Endodermal cell (in vitro differentiated cells): Measurements from ENCODE around the gene SCARF2. TPM values are rescaled to one million over a fixed set of nuclear protein-coding genes. Genes with fewer than 3 reads are reported as not detected.

Experiments used
- DNase-seq: peaks from one replicate; pipeline ENCODE4 v3.0.0-alpha.2; 2017
- H3K27ac ChIP-seq: 2 replicates; pipeline ENCODE4 v1.5.1; 2013; ENCODE audit warnings: mild to moderate bottlenecking, low read depth, low read length, moderate library complexity
- H3K27me3 ChIP-seq: 2 replicates; pipeline ENCODE4 v1.6.1; 2013; ENCODE audit warnings: mild to moderate bottlenecking, low read length, moderate library complexity; ENCODE audit not compliant: insufficient read depth, control insufficient read depth, poor library complexity, severe bottlenecking
- H3K36me3 ChIP-seq: 2 replicates; pipeline ENCODE4 v1.7.0; 2013; ENCODE audit warnings: mild to moderate bottlenecking, low read length, moderate library complexity; ENCODE audit not compliant: control insufficient read depth, insufficient read depth
- H3K4me1 ChIP-seq: one replicate; pipeline ENCODE4 v1.7.0; 2013; ENCODE audit warnings: low read length; ENCODE audit not compliant: control insufficient read depth, insufficient read depth
- H3K4me3 ChIP-seq: 2 replicates; pipeline ENCODE4 v1.5.1; 2013; ENCODE audit warnings: mild to moderate bottlenecking, low read length, moderate library complexity
- H3K9ac ChIP-seq: 2 replicates; pipeline ENCODE4 v1.6.1; 2013; ENCODE audit warnings: mild to moderate bottlenecking, low read length, moderate library complexity; ENCODE audit not compliant: poor library complexity, severe bottlenecking; ENCODE audit errors: extremely low read depth
- H3K9me3 ChIP-seq: 2 replicates; pipeline ENCODE4 v1.6.1; 2013; ENCODE audit warnings: mild to moderate bottlenecking, low read length, moderate library complexity; ENCODE audit not compliant: control insufficient read depth
- H3K27ac Mint-ChIP-seq: 2 replicates; pipeline ENCODE4 v1.8.0; 2020; ENCODE audit warnings: mixed read lengths
- H3K27me3 Mint-ChIP-seq: 2 replicates; pipeline ENCODE4 v1.8.0; 2021; ENCODE audit warnings: mild to moderate bottlenecking, mixed read lengths; ENCODE audit not compliant: insufficient read depth
- H3K36me3 Mint-ChIP-seq: 2 replicates; pipeline ENCODE4 v1.8.0; 2020; ENCODE audit warnings: low read depth, mixed read lengths
- H3K4me1 Mint-ChIP-seq: 2 replicates; pipeline ENCODE4 v1.8.0; 2020; ENCODE audit warnings: mixed read lengths
- H3K4me3 Mint-ChIP-seq: 2 replicates; pipeline ENCODE4 v1.8.0; 2020; ENCODE audit warnings: mild to moderate bottlenecking, moderate library complexity, mixed read lengths
- H3K9me3 Mint-ChIP-seq: 2 replicates; pipeline ENCODE4 v1.8.0; 2020; ENCODE audit warnings: mild to moderate bottlenecking, mixed read lengths
- CTCF ChIP-seq: fragments of 200-600 bp; sonication (generic); conservative IDR thresholded peaks from 2 replicates; pipeline ENCODE4 v1.5.0; 2021; ENCODE audit warnings: antibody characterized with exemption, mild to moderate bottlenecking
- WGBS, 2 experiments: methylation state at CpG; one replicate each; pipeline versions ENCODE4 v1.1.5 to v1.1.7; 2013; ENCODE audit warnings: missing lambda C conversion rate in 2 of 2, mixed read lengths in 1 of 2; ENCODE audit not compliant: insufficient coverage in 1 of 2, insufficient read length in 1 of 2; 5-methylcytosine and 5-hydroxymethylcytosine counted together
- total RNA-seq, 2 donors: library from RNA; stranded (reverse); fragmentation: NEBNext Ultra II Directional in 1 of 2; extraction: Animal tissue kit (Norgen Biotek cat#: 25700) in 1 of 2; gene quantifications; 2 replicates in 1 of 2; 3 replicates in 1 of 2; pipeline ENCODE4 v1.2.1, GENCODE V29; 2021

The SCARF2 gene
- total RNA-seq, 2 donors from 2014 or later: 19.8 to 20.3 TPM

- DNase-seq: peak; percentile 87
- Histone ChIP-seq H3K4me1 (no peaks in the 10 kb centered on the region), H3K4me3 (peak overlapping the region; percentile 56), H3K27ac (no peak overlapping the region), H3K9ac (no peak overlapping the region), H3K27me3 (peaks cover 61% of the 10 kb centered on the region), H3K36me3 (peaks cover 33% of the 10 kb centered on the region), H3K9me3 (no peaks in the 10 kb centered on the region)
- Mint-ChIP-seq H3K27me3 (peaks cover 63% of the 10 kb centered on the region), H3K27ac (no peak overlapping the region), H3K4me1 (peaks cover 10% of the 10 kb centered on the region), H3K4me3 (peak overlapping the region; percentile 23), H3K9me3 (no peaks in the 10 kb centered on the region), H3K36me3 (peaks cover 18% of the 10 kb centered on the region)
- 8 to 9% methylated on average over 28 to 94 of the region's 94 CpGs for WGBS, 2 experiments
- TF ChIP-seq CTCF: peak; percentile 68
These were observed 6.7 kb downstream of the SCARF2 start for GRCh38 chr22:20430720-20431510.

- no peak for DNase-seq
- Mint-ChIP-seq H3K27ac (no peak overlapping the region), H3K9me3 (no peaks in the 10 kb centered on the region), H3K4me1 (peaks cover 4% of the 10 kb centered on the region), H3K36me3 (peaks cover 18% of the 10 kb centered on the region), H3K27me3 (peaks cover 56% of the 10 kb centered on the region), H3K4me3 (peak overlapping the region; percentile 23)
- WGBS, 2 experiments: 70 to 73% methylated on average over 26 to 37 of the region's 37 CpGs
- Histone ChIP-seq H3K9ac (no peak overlapping the region), H3K27ac (no peak overlapping the region), H3K27me3 (peaks cover 54% of the 10 kb centered on the region), H3K36me3 (peaks cover 33% of the 10 kb centered on the region), H3K4me1 (no peaks in the 10 kb centered on the region), H3K9me3 (no peaks in the 10 kb centered on the region), H3K4me3 (no peak overlapping the region)
- no peak for TF ChIP-seq CTCF
These were observed 7.4 kb downstream of the SCARF2 start for GRCh38 chr22:20430101-20430719.

GRCh38 chr22:20429254-20430100 is 8.1 kb downstream of the SCARF2 start:
- Histone ChIP-seq H3K27ac (no peak overlapping the region), H3K4me3 (no peak overlapping the region), H3K9me3 (no peaks in the 10 kb centered on the region), H3K4me1 (no peaks in the 10 kb centered on the region), H3K9ac (no peak overlapping the region), H3K36me3 (peaks cover 33% of the 10 kb centered on the region), H3K27me3 (peaks cover 46% of the 10 kb centered on the region)
- Mint-ChIP-seq H3K27ac (no peak overlapping the region), H3K4me3 (no peak overlapping the region), H3K36me3 (peaks cover 23% of the 10 kb centered on the region), H3K9me3 (no peaks in the 10 kb centered on the region), H3K27me3 (peaks cover 48% of the 10 kb centered on the region), H3K4me1 (peaks cover 4% of the 10 kb centered on the region)
- no peak for TF ChIP-seq CTCF
- 64 to 75% methylated on average over 43 to 75 of the region's 75 CpGs for WGBS, 2 experiments
- peak; percentile 96 for DNase-seq
